Heart left ventricle (tissue), 13 donors: Measurements from ENCODE around the gene DPP8.

ENCODE experiments used
- POLR2A ChIP-seq, 2 donors: fragments of 450-650 bp; IDR thresholded peaks; one replicate each; pipeline ENCODE4 v1.6.1; 2017; ENCODE audit warnings: antibody characterized with exemption in 2 of 2, mild to moderate bottlenecking in 2 of 2, moderate library complexity in 2 of 2
- TF ChIP-seq, protein P1 (sequence below), 12 donors: fragments of 200-600 bp; sonication (generic) in 4 of 12; IDR thresholded peaks; one replicate each; pipeline versions ENCODE4 v1.5.0 to v1.8.0; 2018 to 2022; ENCODE audit warnings: antibody characterized with exemption in 12 of 12, mild to moderate bottlenecking in 5 of 12
- donor health status: ischemic (EF 13 %, LVEDD 7.1; RV severe dilation, severe dysfunction).
- donor health status: DM: no; HTN: yes; CAD: no.
- donor health status: DM: no; HTN: no; CAD: no.
- donor health status: ischemic (EF 25% LVEDD 6.9; RV normal size, moderate dysfunction).
- donor health status: ischemic (EF 25% LVEDD 5.7; RV mildly dilated, moderate dysfunction).
- donor health status: ischemic (EF 35%, LVEDD 5.7; RV mildly dilated, moderate dysfunction).
- donor health status: nonischemic (EF 11% LVEDD 7.7; RV severe dilation, severe dysfunction).
- donor health status: DM: yes; HTN: yes; CAD: no.
- donor health status: PGD.
- donor health status: ischemic (EF 29% LVEDD 5.4; RV normal size, mild dysfunction).
- donor health status: nonischemic (EF 23%, LVEDD 6.1; RV moderate dilation, normal function).

- no peak for TF ChIP-seq POLR2A (IDR thresholded peaks at IDR 0.05)
- TF ChIP-seq, protein P1, sequence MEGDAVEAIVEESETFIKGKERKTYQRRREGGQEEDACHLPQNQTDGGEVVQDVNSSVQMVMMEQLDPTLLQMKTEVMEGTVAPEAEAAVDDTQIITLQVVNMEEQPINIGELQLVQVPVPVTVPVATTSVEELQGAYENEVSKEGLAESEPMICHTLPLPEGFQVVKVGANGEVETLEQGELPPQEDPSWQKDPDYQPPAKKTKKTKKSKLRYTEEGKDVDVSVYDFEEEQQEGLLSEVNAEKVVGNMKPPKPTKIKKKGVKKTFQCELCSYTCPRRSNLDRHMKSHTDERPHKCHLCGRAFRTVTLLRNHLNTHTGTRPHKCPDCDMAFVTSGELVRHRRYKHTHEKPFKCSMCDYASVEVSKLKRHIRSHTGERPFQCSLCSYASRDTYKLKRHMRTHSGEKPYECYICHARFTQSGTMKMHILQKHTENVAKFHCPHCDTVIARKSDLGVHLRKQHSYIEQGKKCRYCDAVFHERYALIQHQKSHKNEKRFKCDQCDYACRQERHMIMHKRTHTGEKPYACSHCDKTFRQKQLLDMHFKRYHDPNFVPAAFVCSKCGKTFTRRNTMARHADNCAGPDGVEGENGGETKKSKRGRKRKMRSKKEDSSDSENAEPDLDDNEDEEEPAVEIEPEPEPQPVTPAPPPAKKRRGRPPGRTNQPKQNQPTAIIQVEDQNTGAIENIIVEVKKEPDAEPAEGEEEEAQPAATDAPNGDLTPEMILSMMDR (IDR thresholded peaks at IDR 0.05) = no peak
Measured at GRCh38 chr15:65470866-65471265, 46.6 kb downstream of the DPP8 start.
